Measurements from ENCODE around the gene P4HA2. TPM values are rescaled to one million over a fixed set of nuclear protein-coding genes. Genes with fewer than 3 reads are reported as not detected.
"Not testable (repeated sequence)": the region's sequence is repeated elsewhere in the genome, so short reads cannot be mapped to it uniquely, and the experiment has no call there.

Gene P4HA2
- total RNA-seq, 2 donors from 2014 or later: 15.1 to 19.6 TPM

DNA sequence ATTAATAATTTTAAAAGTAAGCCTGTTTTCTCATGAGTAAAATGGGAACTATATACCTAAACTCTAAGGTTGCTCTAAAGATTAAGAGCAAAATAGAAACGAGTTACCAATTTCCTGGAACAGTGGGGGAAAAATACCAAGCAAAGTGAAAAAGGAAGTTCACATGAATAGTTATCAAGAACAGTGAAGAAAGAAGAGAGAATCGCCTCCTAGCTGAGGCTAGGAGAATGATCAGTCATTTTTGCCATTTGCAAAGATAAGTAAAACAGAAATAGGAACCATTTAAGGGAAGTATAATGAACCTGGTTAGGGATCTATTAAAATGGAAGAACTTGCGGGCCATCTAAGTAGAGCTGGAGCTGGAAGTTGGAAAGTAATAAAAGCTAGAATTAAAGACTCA is 50.7 kb downstream of the P4HA2 start:
- Histone ChIP-seq H3K27ac (ENCODE audit: low read depth, low read length) (no peak overlapping the region), H3K4me3 (ENCODE audit: low read length) (no peak overlapping the region), H3K36me3 (ENCODE audit: control insufficient read depth, insufficient read depth, low read length) (no peaks in the 10 kb centered on the region), H3K9me3 (ENCODE audit: control insufficient read depth, low read length) (no peaks in the 10 kb centered on the region), H3K4me1 (ENCODE audit: control insufficient read depth, insufficient read depth, low read length) (no peaks in the 10 kb centered on the region), H3K9ac (ENCODE audit: extremely low read depth, low read length, poor library complexity, severe bottlenecking) (no peak overlapping the region), H3K27me3 (ENCODE audit: control insufficient read depth, insufficient read depth, low read length, poor library complexity, severe bottlenecking) (no peaks in the 10 kb centered on the region)
- Mint-ChIP-seq H3K36me3 (ENCODE audit: low read depth) (no peaks in the 10 kb centered on the region), H3K27me3 (ENCODE audit: insufficient read depth) (peaks cover 4% of the 10 kb centered on the region), H3K4me3 (no peak overlapping the region), H3K9me3 (no peaks in the 10 kb centered on the region), H3K27ac (no peak overlapping the region), H3K4me1 (no peaks in the 10 kb centered on the region)
- TF ChIP-seq, protein P1, sequence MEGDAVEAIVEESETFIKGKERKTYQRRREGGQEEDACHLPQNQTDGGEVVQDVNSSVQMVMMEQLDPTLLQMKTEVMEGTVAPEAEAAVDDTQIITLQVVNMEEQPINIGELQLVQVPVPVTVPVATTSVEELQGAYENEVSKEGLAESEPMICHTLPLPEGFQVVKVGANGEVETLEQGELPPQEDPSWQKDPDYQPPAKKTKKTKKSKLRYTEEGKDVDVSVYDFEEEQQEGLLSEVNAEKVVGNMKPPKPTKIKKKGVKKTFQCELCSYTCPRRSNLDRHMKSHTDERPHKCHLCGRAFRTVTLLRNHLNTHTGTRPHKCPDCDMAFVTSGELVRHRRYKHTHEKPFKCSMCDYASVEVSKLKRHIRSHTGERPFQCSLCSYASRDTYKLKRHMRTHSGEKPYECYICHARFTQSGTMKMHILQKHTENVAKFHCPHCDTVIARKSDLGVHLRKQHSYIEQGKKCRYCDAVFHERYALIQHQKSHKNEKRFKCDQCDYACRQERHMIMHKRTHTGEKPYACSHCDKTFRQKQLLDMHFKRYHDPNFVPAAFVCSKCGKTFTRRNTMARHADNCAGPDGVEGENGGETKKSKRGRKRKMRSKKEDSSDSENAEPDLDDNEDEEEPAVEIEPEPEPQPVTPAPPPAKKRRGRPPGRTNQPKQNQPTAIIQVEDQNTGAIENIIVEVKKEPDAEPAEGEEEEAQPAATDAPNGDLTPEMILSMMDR (conservative IDR thresholded peaks at IDR 0.05): peak; percentile 21
- no peak for DNase-seq
- WGBS, 2 experiments (ENCODE audit: insufficient coverage in 1 of 2, insufficient read length in 1 of 2): 82 to 91% methylated on average over 2 to 3 of the region's 3 CpGs

DNA sequence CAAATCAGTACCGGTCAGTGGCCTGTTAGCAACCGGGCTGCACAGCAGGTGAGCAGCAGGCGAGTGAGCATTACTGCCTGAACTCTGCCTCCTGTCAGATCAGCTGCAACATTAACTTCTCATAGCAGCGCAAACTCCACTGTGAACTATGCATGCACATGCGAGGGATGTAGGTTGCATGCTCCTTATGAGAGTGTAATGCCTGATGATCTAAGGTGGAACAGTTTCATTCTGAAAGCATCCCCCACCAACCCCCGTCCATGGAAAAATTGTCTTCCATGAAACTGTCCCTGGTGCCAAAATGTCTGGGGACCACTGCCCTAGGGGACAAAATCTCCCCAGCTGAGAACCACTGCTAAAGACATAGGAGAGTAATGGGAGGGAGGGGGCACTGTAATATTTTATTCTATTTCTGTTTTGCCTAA is 51.1 kb downstream of the P4HA2 start:
- no peak overlapping the region for H3K27ac ChIP-seq (ENCODE audit: low read depth, low read length)
- H3K27ac Mint-ChIP-seq: no peak overlapping the region
- H3K27me3 Mint-ChIP-seq (ENCODE audit: insufficient read depth): peaks cover 7% of the 10 kb centered on the region
- H3K9me3 Mint-ChIP-seq: no peaks in the 10 kb centered on the region
- H3K9me3 ChIP-seq (ENCODE audit: control insufficient read depth, low read length): no peaks in the 10 kb centered on the region
- DNase-seq: no peak
- no peak overlapping the region for H3K4me3 ChIP-seq (ENCODE audit: low read length)
- TF ChIP-seq, protein P1 (conservative IDR thresholded peaks at IDR 0.05): no peak
- H3K9ac ChIP-seq (ENCODE audit: extremely low read depth, low read length, poor library complexity, severe bottlenecking): no peak overlapping the region
- H3K36me3 Mint-ChIP-seq (ENCODE audit: low read depth): no peaks in the 10 kb centered on the region
- H3K27me3 ChIP-seq (ENCODE audit: control insufficient read depth, insufficient read depth, low read length, poor library complexity, severe bottlenecking): no peaks in the 10 kb centered on the region
- 73 to 100% methylated on average over 1 to 6 of the region's 6 CpGs for WGBS, 2 experiments (ENCODE audit: insufficient coverage in 1 of 2, insufficient read length in 1 of 2)
- no peaks in the 10 kb centered on the region for H3K36me3 ChIP-seq (ENCODE audit: control insufficient read depth, insufficient read depth, low read length)
- H3K4me1 ChIP-seq (ENCODE audit: control insufficient read depth, insufficient read depth, low read length): no peaks in the 10 kb centered on the region
- no peaks in the 10 kb centered on the region for H3K4me1 Mint-ChIP-seq
- H3K4me3 Mint-ChIP-seq: no peak overlapping the region

DNA sequence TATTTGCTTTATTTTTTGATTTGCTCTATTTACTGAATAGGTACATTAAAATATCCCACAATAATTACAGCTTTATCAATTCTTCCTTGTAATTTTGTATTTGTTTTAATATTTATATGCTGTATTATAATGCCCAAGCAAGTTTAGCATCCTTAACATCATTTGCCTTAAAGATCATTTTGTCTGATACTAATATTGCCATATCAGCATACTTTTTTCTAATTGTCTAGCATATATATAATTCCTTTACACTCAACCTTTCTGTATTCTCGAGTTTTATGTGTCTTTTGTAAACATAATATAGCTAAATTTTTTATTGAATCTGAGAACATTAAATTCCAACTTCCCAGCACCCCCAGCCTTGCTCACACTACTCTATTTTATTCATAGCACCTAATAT is 64.7 kb downstream of the P4HA2 start:
- H3K4me3 ChIP-seq (ENCODE audit: low read length): no peak overlapping the region
- TF ChIP-seq, protein P1 (conservative IDR thresholded peaks at IDR 0.05): no peak
- H3K9me3 Mint-ChIP-seq: peaks cover 6% of the 10 kb centered on the region
- no peaks in the 10 kb centered on the region for H3K36me3 ChIP-seq (ENCODE audit: control insufficient read depth, insufficient read depth, low read length)
- H3K4me3 Mint-ChIP-seq: no peak overlapping the region
- H3K4me1 ChIP-seq (ENCODE audit: control insufficient read depth, insufficient read depth, low read length): no peaks in the 10 kb centered on the region
- H3K27me3 ChIP-seq (ENCODE audit: control insufficient read depth, insufficient read depth, low read length, poor library complexity, severe bottlenecking): no peaks in the 10 kb centered on the region
- DNase-seq: no peak
- H3K27me3 Mint-ChIP-seq (ENCODE audit: insufficient read depth): peaks cover 1% of the 10 kb centered on the region
- no peak overlapping the region for H3K27ac ChIP-seq (ENCODE audit: low read depth, low read length)
- H3K27ac Mint-ChIP-seq: no peak overlapping the region
- H3K9ac ChIP-seq (ENCODE audit: extremely low read depth, low read length, poor library complexity, severe bottlenecking): no peak overlapping the region
- no peaks in the 10 kb centered on the region for H3K4me1 Mint-ChIP-seq
- 67% methylated on average over 1 of the region's 1 CpG; no CpG with 5 or more reads in 1 of the 2 experiments for WGBS, 2 experiments (ENCODE audit: insufficient coverage in 1 of 2, insufficient read length in 1 of 2)
- H3K36me3 Mint-ChIP-seq (ENCODE audit: low read depth): no peaks in the 10 kb centered on the region
- no peaks in the 10 kb centered on the region for H3K9me3 ChIP-seq (ENCODE audit: control insufficient read depth, low read length)

DNA sequence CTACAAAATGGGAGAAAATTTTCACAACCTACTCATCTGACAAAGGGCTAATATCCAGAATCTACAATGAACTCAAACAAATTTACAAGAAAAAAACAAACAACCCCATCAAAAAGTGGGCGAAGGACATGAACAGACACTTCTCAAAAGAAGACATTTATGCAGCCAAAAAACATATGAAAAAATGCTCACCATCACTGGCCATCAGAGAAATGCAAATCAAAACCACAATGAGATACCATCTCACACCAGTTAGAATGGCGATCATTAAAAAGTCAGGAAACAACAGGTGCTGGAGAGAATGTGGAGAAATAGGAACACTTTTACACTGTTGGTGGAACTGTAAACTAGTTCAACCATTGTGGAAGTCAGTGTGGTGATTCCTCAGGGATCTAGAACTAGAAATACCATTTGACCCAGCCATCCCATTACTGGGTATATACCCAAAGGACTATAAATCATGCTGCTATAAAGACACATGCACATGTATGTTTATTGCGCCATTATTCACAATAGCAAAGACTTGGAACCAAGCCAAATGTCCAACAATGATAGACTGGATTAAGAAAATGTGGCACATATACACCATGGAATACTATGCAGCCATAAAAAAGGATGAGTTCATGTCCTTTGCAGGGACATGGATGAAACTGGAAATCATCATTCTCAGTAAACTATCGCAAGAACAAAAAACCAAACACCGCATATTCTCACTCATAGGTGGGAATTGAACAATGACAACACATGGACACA is 65.9 kb downstream of the P4HA2 start:
- H3K27ac Mint-ChIP-seq; DNase-seq; H3K36me3 ChIP-seq (ENCODE audit: control insufficient read depth, insufficient read depth, low read length); H3K4me1 Mint-ChIP-seq; H3K4me3 ChIP-seq (ENCODE audit: low read length); H3K9me3 ChIP-seq (ENCODE audit: control insufficient read depth, low read length); H3K36me3 Mint-ChIP-seq (ENCODE audit: low read depth); H3K9me3 Mint-ChIP-seq; H3K9ac ChIP-seq (ENCODE audit: extremely low read depth, low read length, poor library complexity, severe bottlenecking); H3K4me1 ChIP-seq (ENCODE audit: control insufficient read depth, insufficient read depth, low read length); H3K27me3 Mint-ChIP-seq (ENCODE audit: insufficient read depth); H3K4me3 Mint-ChIP-seq; H3K27ac ChIP-seq (ENCODE audit: low read depth, low read length); H3K27me3 ChIP-seq (ENCODE audit: control insufficient read depth, insufficient read depth, low read length, poor library complexity, severe bottlenecking): not testable (repeated sequence)
- no CpG with 5 or more reads among the region's 5 CpGs for WGBS, 2 experiments (ENCODE audit: insufficient coverage in 1 of 2, insufficient read length in 1 of 2)

All from endodermal cell (in vitro differentiated cells).